ENCODE data around the gene SCN2B.

Gene SCN2B

GRCh38 chr11:118175993-118176777 is at the start of gene SCN2B:
Gene SCN2B, minus strand, starts transcription at chr11:118176639. Its CDS starts 208 bp downstream, at chr11:118176431.
- DNase-seq: no peak

GRCh38 chr11:118224511-118225188 is 48.2 kb upstream of the SCN2B start, which contains the start of gene JAML:
Gene JAML, minus strand, starts transcription at chr11:118225011. Its CDS starts 10,145 bp downstream, at chr11:118214866.
- peak; percentile 77 for DNase-seq

GRCh38 chr11:118223992-118224391 is 47.6 kb upstream of the SCN2B start:
- no peak for DNase-seq

GRCh38 chr11:118223570-118223969 is 47.1 kb upstream of the SCN2B start:
- DNase-seq: no peak

GRCh38 chr11:118222437-118222836 is 46.0 kb upstream of the SCN2B start:
- no peak for DNase-seq

- DNase-seq: no peak
Observed at GRCh38 chr11:118221419-118221818, 45.0 kb upstream of the SCN2B start.

GRCh38 chr11:118219732-118220131 is 43.3 kb upstream of the SCN2B start:
- no peak for DNase-seq

- no peak for DNase-seq
Observed at GRCh38 chr11:118219244-118219643, 42.8 kb upstream of the SCN2B start.

GRCh38 chr11:118217575-118217974 is 41.1 kb upstream of the SCN2B start:
- no peak for DNase-seq

- DNase-seq: peak; percentile 55
Observed at GRCh38 chr11:118216621-118217481, 40.4 kb upstream of the SCN2B start.

GRCh38 chr11:118215765-118216164 is 39.3 kb upstream of the SCN2B start:
- no peak for DNase-seq

GRCh38 chr11:118215262-118215661 is 38.8 kb upstream of the SCN2B start:
- DNase-seq: peak; percentile 38

- no peak for DNase-seq
Observed at GRCh38 chr11:118214210-118214914, 37.9 kb upstream of the SCN2B start.

- no peak for DNase-seq
Observed at GRCh38 chr11:118213781-118214180, 37.3 kb upstream of the SCN2B start.

- no peak for DNase-seq
Observed at GRCh38 chr11:118213201-118213600, 36.8 kb upstream of the SCN2B start.

- DNase-seq: no peak
Observed at GRCh38 chr11:118212781-118213191, 36.3 kb upstream of the SCN2B start.

- no peak for DNase-seq
Observed at GRCh38 chr11:118212131-118212725, 35.8 kb upstream of the SCN2B start.

- DNase-seq: no peak
Observed at GRCh38 chr11:118211006-118211405, 34.6 kb upstream of the SCN2B start.

- no peak for DNase-seq
Observed at GRCh38 chr11:118210323-118210722, 33.9 kb upstream of the SCN2B start.

GRCh38 chr11:118209033-118209432 is 32.6 kb upstream of the SCN2B start:
- no peak for DNase-seq

- DNase-seq: no peak
Observed at GRCh38 chr11:118207079-118207478, 30.6 kb upstream of the SCN2B start.

GRCh38 chr11:118206391-118207031 is 30.1 kb upstream of the SCN2B start:
- no peak for DNase-seq
